Panc1 (cell line): Measurements from ENCODE around the gene THRB.

ENCODE experiments used
- POLR2AphosphoS5 ChIP-seq: IDR thresholded peaks from 2 replicates; pipeline ENCODE4 v1.6.1; 2012; ENCODE audit warnings: mild to moderate bottlenecking, low read depth, low read length, moderate library complexity
- TF ChIP-seq, protein P1 (sequence below): fragments of 450-650 bp; IDR thresholded peaks from 2 replicates; pipeline ENCODE4 v1.5.1; 2017; ENCODE audit warnings: mild to moderate bottlenecking
- TF ChIP-seq, protein P2 (sequence below), 2 experiments: IDR thresholded peaks; 2 replicates each; pipeline ENCODE4 v1.6.1; 2011 to 2012; ENCODE audit warnings: low read depth in 2 of 2, control low read depth in 1 of 2, low read length in 1 of 2, mild to moderate bottlenecking in 1 of 2, moderate library complexity in 1 of 2; ENCODE audit not compliant: insufficient read depth in 1 of 2

DNA sequence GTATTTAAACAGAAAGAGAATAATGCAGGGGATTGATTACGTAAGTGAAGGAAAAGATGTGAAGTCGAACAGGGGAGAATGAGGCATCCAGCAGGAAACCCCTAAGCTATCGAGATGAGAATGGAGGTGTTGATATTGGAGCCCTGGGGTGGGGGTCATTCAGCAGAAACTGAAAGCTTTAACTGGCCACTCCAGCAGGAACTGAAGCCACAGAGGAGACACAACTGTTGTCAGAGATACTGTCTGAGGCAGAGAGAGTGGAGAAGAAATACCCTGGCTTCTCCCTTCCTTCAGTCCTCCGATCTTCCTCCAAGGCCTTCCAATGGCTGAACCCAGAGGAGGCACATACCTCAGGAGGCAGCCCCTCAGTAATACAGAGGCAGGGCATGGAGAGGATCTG lies 152.4 kb downstream of the THRB start:
- TF ChIP-seq, protein P1, sequence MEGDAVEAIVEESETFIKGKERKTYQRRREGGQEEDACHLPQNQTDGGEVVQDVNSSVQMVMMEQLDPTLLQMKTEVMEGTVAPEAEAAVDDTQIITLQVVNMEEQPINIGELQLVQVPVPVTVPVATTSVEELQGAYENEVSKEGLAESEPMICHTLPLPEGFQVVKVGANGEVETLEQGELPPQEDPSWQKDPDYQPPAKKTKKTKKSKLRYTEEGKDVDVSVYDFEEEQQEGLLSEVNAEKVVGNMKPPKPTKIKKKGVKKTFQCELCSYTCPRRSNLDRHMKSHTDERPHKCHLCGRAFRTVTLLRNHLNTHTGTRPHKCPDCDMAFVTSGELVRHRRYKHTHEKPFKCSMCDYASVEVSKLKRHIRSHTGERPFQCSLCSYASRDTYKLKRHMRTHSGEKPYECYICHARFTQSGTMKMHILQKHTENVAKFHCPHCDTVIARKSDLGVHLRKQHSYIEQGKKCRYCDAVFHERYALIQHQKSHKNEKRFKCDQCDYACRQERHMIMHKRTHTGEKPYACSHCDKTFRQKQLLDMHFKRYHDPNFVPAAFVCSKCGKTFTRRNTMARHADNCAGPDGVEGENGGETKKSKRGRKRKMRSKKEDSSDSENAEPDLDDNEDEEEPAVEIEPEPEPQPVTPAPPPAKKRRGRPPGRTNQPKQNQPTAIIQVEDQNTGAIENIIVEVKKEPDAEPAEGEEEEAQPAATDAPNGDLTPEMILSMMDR = no peak
- TF ChIP-seq POLR2AphosphoS5 = no peak
- TF ChIP-seq, protein P2, sequence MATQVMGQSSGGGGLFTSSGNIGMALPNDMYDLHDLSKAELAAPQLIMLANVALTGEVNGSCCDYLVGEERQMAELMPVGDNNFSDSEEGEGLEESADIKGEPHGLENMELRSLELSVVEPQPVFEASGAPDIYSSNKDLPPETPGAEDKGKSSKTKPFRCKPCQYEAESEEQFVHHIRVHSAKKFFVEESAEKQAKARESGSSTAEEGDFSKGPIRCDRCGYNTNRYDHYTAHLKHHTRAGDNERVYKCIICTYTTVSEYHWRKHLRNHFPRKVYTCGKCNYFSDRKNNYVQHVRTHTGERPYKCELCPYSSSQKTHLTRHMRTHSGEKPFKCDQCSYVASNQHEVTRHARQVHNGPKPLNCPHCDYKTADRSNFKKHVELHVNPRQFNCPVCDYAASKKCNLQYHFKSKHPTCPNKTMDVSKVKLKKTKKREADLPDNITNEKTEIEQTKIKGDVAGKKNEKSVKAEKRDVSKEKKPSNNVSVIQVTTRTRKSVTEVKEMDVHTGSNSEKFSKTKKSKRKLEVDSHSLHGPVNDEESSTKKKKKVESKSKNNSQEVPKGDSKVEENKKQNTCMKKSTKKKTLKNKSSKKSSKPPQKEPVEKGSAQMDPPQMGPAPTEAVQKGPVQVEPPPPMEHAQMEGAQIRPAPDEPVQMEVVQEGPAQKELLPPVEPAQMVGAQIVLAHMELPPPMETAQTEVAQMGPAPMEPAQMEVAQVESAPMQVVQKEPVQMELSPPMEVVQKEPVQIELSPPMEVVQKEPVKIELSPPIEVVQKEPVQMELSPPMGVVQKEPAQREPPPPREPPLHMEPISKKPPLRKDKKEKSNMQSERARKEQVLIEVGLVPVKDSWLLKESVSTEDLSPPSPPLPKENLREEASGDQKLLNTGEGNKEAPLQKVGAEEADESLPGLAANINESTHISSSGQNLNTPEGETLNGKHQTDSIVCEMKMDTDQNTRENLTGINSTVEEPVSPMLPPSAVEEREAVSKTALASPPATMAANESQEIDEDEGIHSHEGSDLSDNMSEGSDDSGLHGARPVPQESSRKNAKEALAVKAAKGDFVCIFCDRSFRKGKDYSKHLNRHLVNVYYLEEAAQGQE (IDR thresholded peaks at IDR 0.05; ENCODE audit: insufficient read depth in 1 of 2, low read depth in 2 of 2, low read length in 1 of 2) = no peak
